Ishikawa (cell line): ENCODE measurements around the gene CEP350.

Source experiments
- CEBPB ChIP-seq: IDR thresholded peaks from 2 replicates; pipeline ENCODE4 v1.6.1; 2012
- CREB1 ChIP-seq: IDR thresholded peaks from 2 replicates; pipeline ENCODE4 v1.6.1; 2012; ENCODE audit warnings: low read depth
- EGR1 ChIP-seq: IDR thresholded peaks from 2 replicates; pipeline ENCODE4 v1.6.1; 2012
- EP300 ChIP-seq: IDR thresholded peaks from 2 replicates; pipeline ENCODE4 v1.6.1; 2012; ENCODE audit warnings: borderline replicate concordance
- FOXM1 ChIP-seq: IDR thresholded peaks from 2 replicates; pipeline ENCODE4 v1.6.1; 2012; ENCODE audit warnings: low read depth, borderline replicate concordance
- NFIC ChIP-seq: IDR thresholded peaks from 2 replicates; pipeline ENCODE4 v1.6.1; 2012
- RAD21 ChIP-seq: IDR thresholded peaks from 2 replicates; pipeline ENCODE4 v1.6.1; 2012; ENCODE audit warnings: low read depth
- TAF1 ChIP-seq: IDR thresholded peaks from 2 replicates; pipeline ENCODE4 v1.6.1; 2012; ENCODE audit warnings: low read depth, mild to moderate bottlenecking
- TCF12 ChIP-seq: IDR thresholded peaks from 2 replicates; pipeline ENCODE4 v1.6.1; 2012; ENCODE audit warnings: low read depth
- TEAD4 ChIP-seq: IDR thresholded peaks from 2 replicates; pipeline ENCODE4 v1.6.1; 2012
- YY1 ChIP-seq: IDR thresholded peaks from 2 replicates; pipeline ENCODE4 v1.6.1; 2012; ENCODE audit warnings: low read depth
- ZBTB7A ChIP-seq: IDR thresholded peaks from 2 replicates; pipeline ENCODE4 v1.6.1; 2012; ENCODE audit warnings: low read depth
- TF ChIP-seq, protein P1 (sequence below): IDR thresholded peaks from 2 replicates; pipeline ENCODE4 v1.6.1; 2012
- TF ChIP-seq, protein P2 (sequence below): IDR thresholded peaks from 2 replicates; pipeline ENCODE4 v1.6.1; 2012
- TF ChIP-seq, protein P3 (sequence below): IDR thresholded peaks from 2 replicates; pipeline ENCODE4 v1.6.1; 2012; ENCODE audit warnings: low read depth, mild to moderate bottlenecking

The CEP350 gene

GRCh38 chr1:180152588-180152987 is 198.0 kb downstream of the CEP350 start:
- TF ChIP-seq, protein P1, sequence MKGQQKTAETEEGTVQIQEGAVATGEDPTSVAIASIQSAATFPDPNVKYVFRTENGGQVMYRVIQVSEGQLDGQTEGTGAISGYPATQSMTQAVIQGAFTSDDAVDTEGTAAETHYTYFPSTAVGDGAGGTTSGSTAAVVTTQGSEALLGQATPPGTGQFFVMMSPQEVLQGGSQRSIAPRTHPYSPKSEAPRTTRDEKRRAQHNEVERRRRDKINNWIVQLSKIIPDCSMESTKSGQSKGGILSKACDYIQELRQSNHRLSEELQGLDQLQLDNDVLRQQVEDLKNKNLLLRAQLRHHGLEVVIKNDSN: no peak
- no peak for TF ChIP-seq RAD21
- no peak for TF ChIP-seq EGR1
- no peak for TF ChIP-seq CREB1
- no peak for TF ChIP-seq NFIC
- no peak for TF ChIP-seq FOXM1
- TF ChIP-seq, protein P2, sequence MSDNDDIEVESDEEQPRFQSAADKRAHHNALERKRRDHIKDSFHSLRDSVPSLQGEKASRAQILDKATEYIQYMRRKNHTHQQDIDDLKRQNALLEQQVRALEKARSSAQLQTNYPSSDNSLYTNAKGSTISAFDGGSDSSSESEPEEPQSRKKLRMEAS: no peak
- no peak for TF ChIP-seq EP300
- TF ChIP-seq TEAD4: no peak

DNA sequence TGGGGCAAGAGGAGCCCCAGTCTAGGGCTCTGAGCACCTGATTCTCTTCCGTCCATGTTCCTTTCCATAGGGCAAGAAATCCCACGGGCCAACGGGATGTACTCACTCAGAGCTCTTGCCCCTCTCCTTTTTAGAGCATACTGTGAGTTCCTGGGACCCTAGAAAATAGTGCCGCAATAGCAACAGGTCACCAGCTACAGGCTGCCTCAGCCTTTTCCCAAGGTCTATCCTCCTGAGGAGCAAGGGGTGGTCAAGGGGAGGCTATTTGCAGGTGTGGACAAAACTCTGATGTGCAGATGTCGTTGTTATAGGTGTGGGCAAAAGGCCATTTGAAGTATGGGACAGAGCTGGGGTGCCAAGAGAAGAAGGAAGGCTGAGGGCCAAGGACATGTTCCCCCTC is 198.4 kb downstream of the CEP350 start:
- TF ChIP-seq NFIC (no peak), CEBPB (no peak), TCF12 (no peak), ZBTB7A (no peak), RAD21 (no peak), TEAD4 (no peak), CREB1 (no peak), EGR1 (no peak), YY1 (no peak), EP300 (no peak), TAF1 (no peak)
- TF ChIP-seq, protein P1: no peak
- TF ChIP-seq, protein P3, sequence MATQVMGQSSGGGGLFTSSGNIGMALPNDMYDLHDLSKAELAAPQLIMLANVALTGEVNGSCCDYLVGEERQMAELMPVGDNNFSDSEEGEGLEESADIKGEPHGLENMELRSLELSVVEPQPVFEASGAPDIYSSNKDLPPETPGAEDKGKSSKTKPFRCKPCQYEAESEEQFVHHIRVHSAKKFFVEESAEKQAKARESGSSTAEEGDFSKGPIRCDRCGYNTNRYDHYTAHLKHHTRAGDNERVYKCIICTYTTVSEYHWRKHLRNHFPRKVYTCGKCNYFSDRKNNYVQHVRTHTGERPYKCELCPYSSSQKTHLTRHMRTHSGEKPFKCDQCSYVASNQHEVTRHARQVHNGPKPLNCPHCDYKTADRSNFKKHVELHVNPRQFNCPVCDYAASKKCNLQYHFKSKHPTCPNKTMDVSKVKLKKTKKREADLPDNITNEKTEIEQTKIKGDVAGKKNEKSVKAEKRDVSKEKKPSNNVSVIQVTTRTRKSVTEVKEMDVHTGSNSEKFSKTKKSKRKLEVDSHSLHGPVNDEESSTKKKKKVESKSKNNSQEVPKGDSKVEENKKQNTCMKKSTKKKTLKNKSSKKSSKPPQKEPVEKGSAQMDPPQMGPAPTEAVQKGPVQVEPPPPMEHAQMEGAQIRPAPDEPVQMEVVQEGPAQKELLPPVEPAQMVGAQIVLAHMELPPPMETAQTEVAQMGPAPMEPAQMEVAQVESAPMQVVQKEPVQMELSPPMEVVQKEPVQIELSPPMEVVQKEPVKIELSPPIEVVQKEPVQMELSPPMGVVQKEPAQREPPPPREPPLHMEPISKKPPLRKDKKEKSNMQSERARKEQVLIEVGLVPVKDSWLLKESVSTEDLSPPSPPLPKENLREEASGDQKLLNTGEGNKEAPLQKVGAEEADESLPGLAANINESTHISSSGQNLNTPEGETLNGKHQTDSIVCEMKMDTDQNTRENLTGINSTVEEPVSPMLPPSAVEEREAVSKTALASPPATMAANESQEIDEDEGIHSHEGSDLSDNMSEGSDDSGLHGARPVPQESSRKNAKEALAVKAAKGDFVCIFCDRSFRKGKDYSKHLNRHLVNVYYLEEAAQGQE: no peak
- TF ChIP-seq, protein P2: no peak

GRCh38 chr1:180154003-180154324 is 199.4 kb downstream of the CEP350 start:
- TF ChIP-seq, protein P2: no peak
- TF ChIP-seq, protein P1: no peak

DNA sequence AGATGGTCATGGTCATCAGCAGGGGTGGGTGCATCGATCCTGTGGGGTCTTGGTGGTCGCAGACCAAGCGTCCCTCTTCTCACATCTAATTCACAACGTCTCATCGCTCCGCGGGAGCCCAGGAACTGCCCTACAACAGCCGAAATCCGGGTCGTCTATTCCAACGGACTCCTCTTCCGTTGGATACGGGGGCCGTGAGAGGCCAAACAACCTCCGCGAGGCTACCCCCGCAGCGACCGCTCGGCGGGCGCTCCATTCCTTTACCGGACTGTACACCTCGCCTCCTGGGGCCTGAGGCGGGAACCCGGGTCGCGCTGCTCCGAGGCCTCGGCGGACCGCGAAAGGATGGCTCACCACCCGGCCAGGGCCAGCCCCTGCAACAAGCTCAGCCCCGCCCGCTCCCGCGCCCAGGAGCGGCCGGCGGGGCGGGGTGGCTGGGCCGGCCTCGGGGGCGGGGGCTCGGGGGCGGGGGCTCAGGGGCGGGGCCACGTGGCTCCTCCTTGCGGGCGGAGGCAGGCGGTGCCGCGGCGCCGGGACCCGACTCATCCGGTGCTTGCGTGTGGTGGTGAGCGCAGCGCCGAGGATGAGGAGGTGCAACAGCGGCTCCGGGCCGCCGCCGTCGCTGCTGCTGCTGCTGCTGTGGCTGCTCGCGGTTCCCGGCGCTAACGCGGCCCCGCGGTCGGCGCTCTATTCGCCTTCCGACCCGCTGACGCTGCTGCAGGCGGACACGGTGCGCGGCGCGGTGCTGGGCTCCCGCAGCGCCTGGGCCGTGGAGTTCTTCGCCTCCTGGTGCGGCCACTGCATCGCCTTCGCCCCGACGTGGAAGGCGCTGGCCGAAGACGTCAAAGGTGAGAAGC is 199.9 kb downstream of the CEP350 start, which contains the start of gene QSOX1:
TSS of gene QSOX1 (plus strand) at position 545 of the 857 bp plus-strand sequence. CDS start at position 584, 39 bp downstream.
- TF ChIP-seq CEBPB: no peak
- TF ChIP-seq EP300: no peak
- no peak for TF ChIP-seq TCF12
- TF ChIP-seq YY1: peak; percentile 34; the same call in 1 of the 2 replicates
- TF ChIP-seq, protein P3: no peak
- no peak for TF ChIP-seq FOXM1
- TF ChIP-seq, protein P2: peak; percentile 38; the same call in 1 of the 2 replicates
- TF ChIP-seq CREB1: no peak
- no peak for TF ChIP-seq RAD21
- 0 out of 2 replicates have a peak, but pooled peaks have one; percentile 15 for TF ChIP-seq ZBTB7A
- peak; percentile 67; the same call in 1 of the 2 replicates for TF ChIP-seq TAF1
- TF ChIP-seq EGR1: no peak
- TF ChIP-seq, protein P1: peak; percentile 59
- no peak for TF ChIP-seq TEAD4
- TF ChIP-seq NFIC: no peak
